ENCODE data around the gene ATP1A1.

- TF ChIP-seq CTCF (IDR thresholded peaks at IDR 0.05; ENCODE audit: low read length) (no peak), EZH2phosphoT487 (IDR thresholded peaks at IDR 0.05; ENCODE audit: low read length) (no peak), EZH2 (optimal IDR thresholded peaks at IDR 0.05; ENCODE audit: low read depth, low read length) (no peak)
Observed at GRCh38 chr1:116333171-116334014, 39.7 kb upstream of the ATP1A1 start.

Data from MM.1S (cell line).